GM12878 (cell line): ENCODE measurements around the gene PCDHGA4. TPM values are rescaled to one million over a fixed set of nuclear protein-coding genes. Genes with fewer than 3 reads are reported as not detected.

Experiments used
- ATAC-seq: fragments of 200-7000 bp; cut with Tn5 transposase; 3 replicates; pipeline ENCODE4 v1.9.1; 2020; ENCODE audit warnings: mild to moderate bottlenecking, moderate library complexity
- BruUV-seq: library from RNA; stranded (reverse); fragments of 400-500 nt; replicated peaks from 2 replicates; lab custom pipeline; 2021; lab: Mats Ljungman, UMichigan
- CTCF ChIA-PET: fragments of 300-600 bp; sonication (Branson Sonifier 250); formaldehyde crosslinking; extraction: SDS; loops from one replicate; lab custom pipeline; 2021; ENCODE audit warnings: inconsistent platforms; lab: Yijun Ruan, JAX
- POLR2A ChIA-PET: fragments of 350-600 bp; formaldehyde crosslinking; extraction: SDS; loops from one replicate; lab custom pipeline; 2021; ENCODE audit warnings: inconsistent platforms; lab: Charles Lee
- RAD21 ChIA-PET: fragments of 300-600 bp; sonication (Branson Sonifier 250); formaldehyde crosslinking; loops from one replicate; lab custom pipeline; 2023; ENCODE audit warnings: antibody characterized with exemption; ENCODE audit not compliant: unreplicated experiment; lab: Charles Lee
- SMC1A ChIA-PET: fragments of 300-600 bp; sonication (Branson Sonifier 250); formaldehyde crosslinking; loops from one replicate; lab custom pipeline; 2023; ENCODE audit not compliant: unreplicated experiment, uncharacterized antibody; lab: Charles Lee
- DNase-seq: peaks from one replicate; pipeline ENCODE4 v3.0.0-alpha.2; 2011; ENCODE audit warnings: low read depth, low spot score
- FAIRE-seq: peaks from 3 replicates; lab custom pipeline; 2011; peaks lifted over from hg19 to GRCh38; lab: Jason Lieb, UNC
- H2AFZ ChIP-seq: 2 replicates; pipeline ENCODE4 v1.6.0; 2011; ENCODE audit warnings: low read depth, low read length, control low read depth; ENCODE audit not compliant: control insufficient read depth
- H3K27ac ChIP-seq: 2 replicates; pipeline ENCODE4 v1.5.1; 2011; ENCODE audit warnings: control low read depth; ENCODE audit not compliant: control insufficient read depth, insufficient read depth
- H3K27me3 ChIP-seq, 2 experiments: replicated peaks in 1 of 2; 2 replicates each; pipeline versions ENCODE4 v1.6.0 to v1.6.1; 2011; ENCODE audit warnings: low read length in 1 of 2; ENCODE audit not compliant: control insufficient read depth in 2 of 2, insufficient read depth in 2 of 2
- H3K36me3 ChIP-seq, 2 experiments: 2 replicates each; pipeline ENCODE4 v1.5.1; 2011; ENCODE audit warnings: low read length in 1 of 2; ENCODE audit not compliant: control insufficient read depth in 2 of 2, insufficient read depth in 2 of 2
- H3K4me1 ChIP-seq: 2 replicates; pipeline ENCODE4 v1.6.1; 2011; ENCODE audit warnings: mild to moderate bottlenecking, low read length, moderate library complexity, mixed read lengths; ENCODE audit not compliant: control insufficient read depth, insufficient read depth
- H3K4me2 ChIP-seq: 2 replicates; pipeline ENCODE4 v1.6.0; 2011; ENCODE audit warnings: control low read depth; ENCODE audit not compliant: control insufficient read depth, insufficient read depth
- H3K4me3 ChIP-seq: fragments of 200-600 bp; sonication (generic); 2 replicates; pipeline ENCODE4 v1.5.1; 2016
- H3K79me2 ChIP-seq: 2 replicates; pipeline ENCODE4 v1.6.0; 2011; ENCODE audit warnings: low read length; ENCODE audit not compliant: control insufficient read depth, insufficient read depth
- H3K9ac ChIP-seq: 2 replicates; pipeline ENCODE4 v1.8.0; 2011; ENCODE audit warnings: low read length, control low read depth, mixed read lengths; ENCODE audit not compliant: control insufficient read depth, insufficient read depth
- H3K9me3 ChIP-seq: replicated peaks from 3 replicates; pipeline ENCODE4 v1.5.1; 2011; ENCODE audit warnings: mild to moderate bottlenecking, low read length; ENCODE audit not compliant: control insufficient read depth, insufficient read depth
- H4K20me1 ChIP-seq: 2 replicates; pipeline ENCODE4 v1.6.0; 2011; ENCODE audit not compliant: control insufficient read depth, insufficient read depth
- CHD2 ChIP-seq: IDR thresholded peaks from 2 replicates; pipeline ENCODE4 v1.6.1; 2011; ENCODE audit warnings: low read depth, low read length, improper control_type of control experiment, borderline replicate concordance
- EED ChIP-seq: sonication (generic); IDR thresholded peaks from 2 replicates; pipeline ENCODE4 v1.6.1; 2016; ENCODE audit warnings: antibody characterized with exemption, low read depth
- IKZF1 ChIP-seq: fragments of 450-650 bp; conservative IDR thresholded peaks from 2 replicates; pipeline ENCODE4 v1.6.1; 2017; ENCODE audit warnings: antibody characterized with exemption, mild to moderate bottlenecking
- KLF5 ChIP-seq: fragments of 450-650 bp; IDR thresholded peaks from 2 replicates; pipeline ENCODE4 v1.6.1; 2014; ENCODE audit warnings: mild to moderate bottlenecking; ENCODE audit not compliant: partially characterized antibody
- MTA3 ChIP-seq: IDR thresholded peaks from 2 replicates; pipeline ENCODE4 v1.6.1; 2012; ENCODE audit warnings: low read length, inconsistent platforms, borderline replicate concordance
- PML ChIP-seq: IDR thresholded peaks from 2 replicates; pipeline ENCODE4 v1.6.1; 2012; ENCODE audit warnings: low read length, inconsistent platforms
- POLR2A ChIP-seq: IDR thresholded peaks from 2 replicates; pipeline ENCODE4 v1.6.1; 2011; ENCODE audit warnings: low read depth, mild to moderate bottlenecking, low read length
- RAD21 ChIP-seq: IDR thresholded peaks from 2 replicates; pipeline ENCODE4 v1.6.1; 2011; ENCODE audit warnings: mild to moderate bottlenecking, low read depth, low read length, moderate library complexity; ENCODE audit not compliant: insufficient read depth
- SIN3A ChIP-seq: IDR thresholded peaks from 2 replicates; pipeline ENCODE4 v1.6.1; 2012; ENCODE audit warnings: low read depth, low read length, improper control_type of control experiment
- SMAD5 ChIP-seq: IDR thresholded peaks from 2 replicates; pipeline ENCODE4 v1.6.1; 2016; ENCODE audit warnings: antibody characterized with exemption, low read depth
- SRF ChIP-seq, 2 experiments: IDR thresholded peaks; 2 replicates each; pipeline ENCODE4 v1.6.1; 2011; ENCODE audit warnings: low read depth in 2 of 2, low read length in 2 of 2, mild to moderate bottlenecking in 1 of 2, moderate library complexity in 1 of 2
- YBX1 ChIP-seq: fragments of 450-650 bp; IDR thresholded peaks from 2 replicates; pipeline ENCODE4 v1.6.1; 2016; ENCODE audit warnings: antibody characterized with exemption
- ZNF687 ChIP-seq: fragments of 450-650 bp; IDR thresholded peaks from 2 replicates; pipeline ENCODE4 v1.6.1; 2017; ENCODE audit warnings: mild to moderate bottlenecking, moderate library complexity
- WGBS: methylation state at CpG from one replicate; pipeline ENCODE4 v1.1.6; 2016; ENCODE audit warnings: low lambda C conversion rate; ENCODE audit not compliant: insufficient replicate concordance, insufficient coverage; ENCODE audit errors: missing lambda C conversion rate; 5-methylcytosine and 5-hydroxymethylcytosine counted together
- in situ Hi-C: fragments of 300-500 bp; cut with MboI; formaldehyde crosslinking; loops from 9 replicates; pipeline ENCODE4 v1.14.3; 2018; ENCODE audit warnings: mixed read lengths
- intact Hi-C: fragments of 100-400 bp; cut with micrococcal nuclease; formaldehyde crosslinking; loops from one replicate; pipeline ENCODE4 v1.14.2; 2022; ENCODE audit not compliant: unreplicated experiment
- polyA plus RNA-seq, 11 experiments: library from polyadenylated mRNA; depleted of rRNA in 4 of 11; unstranded in 6 of 11; stranded (reverse) in 5 of 11; fragments of >200 nt; fragmentation: Nextera tagmentation in 4 of 11; fragmentation: Illumina TruSeq in 1 of 11; extraction: Ambion mirVana in 4 of 11; extraction: Trizol in 1 of 11; gene quantifications; 1 replicate in 1 of 11; 2 replicates in 10 of 11; pipeline versions ENCODE4 v1.2.1 to v1.2.3, GENCODE V29; 2011 to 2016; ENCODE audit warnings: inconsistent platforms in 2 of 11, missing spikeins in 2 of 11, low read depth in 1 of 11
- total RNA-seq, 4 experiments: library from RNA; depleted of rRNA in 3 of 4; stranded (reverse); fragments of >200 nt in 3 of 4; fragmentation: Illumina TruSeq in 1 of 4; extraction: Trizol in 1 of 4; gene quantifications; 2 replicates each; pipeline versions ENCODE4 v1.2.1 to v1.2.3, GENCODE V29; 2013 to 2021

PCDHGA4 gene
- total and polyA plus RNA-seq, 10 of the 15 experiments (the other 5 are each of a cell fraction or from before 2014, with no cell fraction given), result 0.09 to 0.17 (median 0.13) TPM; not detected in 3

- DNase-seq (no peak), FAIRE-seq (no peak), ATAC-seq (no peak)
- Histone ChIP-seq H4K20me1 (no peaks in the 10 kb centered on the region), H3K4me2 (peak overlapping the region; percentile 68; the same call in 1 of the 2 replicates), H3K27me3 (no peaks in the 10 kb centered on the region), H3K9me3 (peaks cover 29% of the 10 kb centered on the region), H2AFZ (no peak overlapping the region), H3K4me1 (no peaks in the 10 kb centered on the region), H3K4me3 (peak overlapping the region; percentile 81; the same call in 1 of the 2 replicates), H3K27ac (no peak overlapping the region), H3K9ac (no peak overlapping the region), H3K36me3 (0 out of 4 replicates have a peak, but pooled peaks cover 0 to 4% of the 10 kb centered on the region in 2 experiments), H3K79me2 (peaks cover 23% of the 10 kb centered on the region)
- ChIA-PET SMC1A (interaction anchor here (1.0 to 2.2 kb wide), 2 partner anchors 19 to 50 kb away, joined by 3 to 5 read pairs; partner anchors contain the start of gene PCDHGB3), RAD21 (interaction anchor here (1.0 to 2.7 kb wide), 2 partner anchors 239 to 245 kb away, joined by 4 to 17 read pairs; no protein-coding TSS in a partner anchor), CTCF (interaction anchor here (1.1 to 3.1 kb wide), 15 partner anchors 11 to 248 kb away, joined by 3 to 21 read pairs (median 5); partner anchors contain the start of genes PCDHGA1, PCDHGA10, PCDHGA11 and PCDHGB3), POLR2A (no interaction called here)
- 98% methylated on average over 6 of the region's 6 CpGs for WGBS
- TF ChIP-seq PML, result no peak
- no peak for TF ChIP-seq RAD21
- no peak for TF ChIP-seq CHD2
- no TSS peak for BruUV-seq
- intact Hi-C loops (no loop called here), in situ Hi-C loops (no loop called here)
These were observed 35.6 kb upstream of the PCDHGA4 start for GRCh38 chr5:141319202-141319601.

- WGBS, result 61% methylated on average over 5 of the region's 5 CpGs
- H3K9ac ChIP-seq, result no peak overlapping the region
- no peak overlapping the region for H2AFZ ChIP-seq
- in situ Hi-C loops (loop anchor here (10.0 kb wide), 1 partner anchor 245 kb away; no protein-coding TSS in a partner anchor), intact Hi-C loops (loop anchor here (2.0 kb wide), 2 partner anchors 93 to 245 kb away; partner anchors contain the start of gene PCDHGA10)
- ChIA-PET RAD21 (interaction anchor here (1.0 to 2.7 kb wide), 4 partner anchors 50 to 244 kb away, joined by 3 to 17 read pairs (median 9); partner anchors contain the start of genes PCDHGB3 and PCDHGB7), SMC1A (interaction anchor here (0.9 to 1.8 kb wide), 6 partner anchors 9 to 209 kb away, joined by 3 to 12 read pairs (median 4); partner anchors contain the start of gene PCDHGA11), CTCF (interaction anchor here (0.7 to 3.1 kb wide), 28 partner anchors 11 to 273 kb away, joined by 3 to 21 read pairs (median 5); partner anchors contain the start of genes PCDHB13, PCDHGA1, PCDHGA10 and PCDHGA11), POLR2A (interaction anchor here (1.2 to 1.6 kb wide), 2 partner anchors 15 to 51 kb away, joined by 6 to 7 read pairs; partner anchors contain the start of gene PCDHGB3)
- no peaks in the 10 kb centered on the region for H3K4me1 ChIP-seq
- 0 out of 4 replicates have a peak, but pooled peaks cover 0 to 4% of the 10 kb centered on the region in 2 experiments for H3K36me3 ChIP-seq
- DNase-seq (no peak), FAIRE-seq (no peak), ATAC-seq (no peak)
- H4K20me1 ChIP-seq, result no peaks in the 10 kb centered on the region
- peak overlapping the region; percentile 68; the same call in 1 of the 2 replicates for H3K4me2 ChIP-seq
- peaks cover 23% of the 10 kb centered on the region for H3K79me2 ChIP-seq
- no peaks in the 10 kb centered on the region for H3K27me3 ChIP-seq
- H3K9me3 ChIP-seq, result peaks cover 29% of the 10 kb centered on the region
- no peak overlapping the region for H3K27ac ChIP-seq
- H3K4me3 ChIP-seq, result peak overlapping the region; percentile 81
- BruUV-seq, result no TSS peak
- no peak for TF ChIP-seq ZNF687
- no peak for TF ChIP-seq SRF (IDR thresholded peaks at IDR 0.05; ENCODE audit: low read depth in 2 of 2, low read length in 2 of 2)
- 0 out of 2 replicates have a peak, but pooled peaks have one; percentile 30 for TF ChIP-seq SMAD5
- TF ChIP-seq MTA3, result no peak
- no peak for TF ChIP-seq SIN3A
- TF ChIP-seq IKZF1, result no peak
- TF ChIP-seq KLF5, result no peak
- no peak for TF ChIP-seq YBX1
- TF ChIP-seq EED, result no peak
- TF ChIP-seq POLR2A, result peak; percentile 54; the same call in 1 of the 2 replicates
These were observed 35.1 kb upstream of the PCDHGA4 start for GRCh38 chr5:141319699-141320098.
